Right cardiac atrium (tissue), 5 donors: ENCODE data around the gene RAB35. TPM values are rescaled to one million over a fixed set of nuclear protein-coding genes. Genes with fewer than 3 reads are reported as not detected.
A peak's percentile ranks its signal among the peaks of the same experiment; 100 is the strongest.

Experiments
- ATAC-seq, 2 donors: fragments of 200-7000 bp; cut with Tn5 transposase; one replicate each; pipeline versions ENCODE4 v1.8.0 to v1.9.1; 2020; ENCODE audit warnings: moderate library complexity in 2 of 2, mild to moderate bottlenecking in 1 of 2
- DNase-seq, 3 donors: peaks; one replicate each; pipeline ENCODE4 v3.0.0-alpha.2; 2020
- H3K27ac ChIP-seq: one replicate; pipeline ENCODE4 v1.5.1; 2013; ENCODE audit warnings: mild to moderate bottlenecking, low read length, control low read depth, moderate library complexity
- H3K27me3 ChIP-seq: one replicate; pipeline ENCODE4 v1.6.1; 2013; ENCODE audit not compliant: control insufficient read depth, insufficient read depth
- H3K4me1 ChIP-seq: one replicate; pipeline ENCODE4 v1.6.1; 2013; ENCODE audit warnings: low read length; ENCODE audit not compliant: control insufficient read depth, insufficient read depth
- H3K4me3 ChIP-seq: one replicate; pipeline ENCODE4 v1.5.1; 2013; ENCODE audit warnings: low read length, control low read depth
- H3K9me3 ChIP-seq: one replicate; pipeline ENCODE4 v1.6.1; 2013; ENCODE audit warnings: low read length; ENCODE audit not compliant: control insufficient read depth
- WGBS: extraction: QIAGEN DNeasy Blood & Tissue Kit; methylation state at CpG from one replicate; pipeline ENCODE4 v1.1.7; 2013; 5-methylcytosine and 5-hydroxymethylcytosine counted together
- intact Hi-C, 4 donors: fragments of 100-400 bp; cut with DNase I; formaldehyde crosslinking; loops; one replicate each; pipeline versions ENCODE4 v1.11.0 to v1.14.0; 2022 to 2023
- polyA plus RNA-seq: library from polyadenylated mRNA; stranded (reverse); fragments of 200-250 nt; gene quantifications from one replicate; pipeline ENCODE4 v1.2.3, GENCODE V29; 2013
- total RNA-seq, 4 donors: library from RNA; stranded (reverse); fragmentation: NEBNext Ultra II Directional; extraction: Animal tissue kit (Norgen Biotek cat#: 25700); gene quantifications; one replicate each; pipeline ENCODE4 v1.2.1, GENCODE V29; 2021
- donor health status: healthy with polysubstance abuse.
- donor health status: DM: no; HTN: yes; CAD: no.
- donor health status: DM: no; HTN: no; CAD: no.
- donor health status: DM: no; HTN: yes; CAD: no; lungs with severe emphysema.
- donor health status: DM: yes; HTN: yes; CAD: no.

The RAB35 gene
- total and polyA plus RNA-seq, 5 donors: 20.1 to 32.0 (median 25.1) TPM

DNA sequence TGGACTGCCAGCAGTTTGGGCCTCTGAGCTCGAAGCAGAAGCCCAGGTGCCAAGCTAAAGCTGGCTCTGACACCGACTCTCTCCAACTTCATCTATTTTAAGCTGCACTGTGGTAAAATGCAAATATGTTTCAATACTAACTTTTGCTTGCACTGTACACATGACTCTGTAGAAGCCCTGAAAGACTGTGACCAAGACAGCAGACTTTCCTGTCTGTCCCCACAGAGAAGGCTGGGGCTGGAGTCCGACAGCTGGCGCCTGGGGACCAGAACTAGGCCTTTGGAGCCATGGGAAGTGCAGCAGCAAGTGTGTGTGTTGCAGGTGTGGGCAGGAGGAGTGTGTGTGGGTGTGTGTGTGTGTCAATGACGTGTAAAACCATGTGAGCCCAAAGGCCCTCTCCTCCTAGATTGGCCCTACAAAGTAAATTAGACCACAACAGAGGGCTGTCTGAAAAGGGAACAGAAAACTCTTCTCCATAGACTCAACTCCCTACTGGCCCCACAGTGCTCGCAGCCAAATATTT is 16.4 kb upstream of the RAB35 start:
- peak overlapping the region; percentile 12 for H3K27ac ChIP-seq
- no peak overlapping the region for H3K4me3 ChIP-seq
- no peaks in the 10 kb centered on the region for H3K9me3 ChIP-seq
- ATAC-seq (peak; percentile 6 to 25), DNase-seq (no peak)
- WGBS: 83% methylated on average over 6 of the region's 6 CpGs
- H3K27me3 ChIP-seq: no peaks in the 10 kb centered on the region
- H3K4me1 ChIP-seq: no peaks in the 10 kb centered on the region
- intact Hi-C loops: no loop called here

DNA sequence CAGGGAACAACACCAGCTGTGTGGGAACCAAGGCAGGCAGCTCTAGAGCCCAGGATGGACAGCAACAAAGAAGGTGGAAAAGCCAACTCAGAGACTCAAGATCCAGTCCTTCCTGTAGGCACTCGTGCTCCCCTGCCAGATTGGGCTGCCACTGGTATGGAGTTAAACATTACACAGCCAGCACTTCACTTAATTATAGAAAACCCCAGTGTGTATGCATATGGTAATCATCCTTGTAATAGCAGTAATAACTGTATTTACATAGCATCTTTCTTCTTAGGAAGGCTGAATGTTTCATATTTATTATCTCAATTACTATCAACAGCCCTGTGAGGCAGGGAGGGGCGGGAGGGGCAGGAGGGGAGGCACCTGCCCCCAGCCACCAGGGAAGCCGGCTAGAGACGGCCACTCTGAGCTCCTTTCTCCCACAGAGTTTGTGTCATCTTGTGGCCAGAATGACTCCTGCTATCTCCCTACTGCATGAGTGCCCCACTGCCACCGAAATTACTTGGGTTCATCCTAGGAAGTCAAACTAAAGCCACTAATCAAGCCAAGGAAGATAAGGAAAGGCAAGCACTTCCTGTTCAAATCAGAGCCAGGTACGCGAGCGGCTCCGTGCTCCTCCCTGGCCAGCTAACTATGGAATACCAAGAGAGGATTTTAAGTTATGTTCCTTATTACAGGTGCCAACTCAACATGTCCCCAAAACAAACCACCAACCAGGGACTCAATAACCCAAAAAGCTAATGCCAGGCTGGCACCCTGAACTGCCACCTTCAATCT is 15.7 kb upstream of the RAB35 start:
- H3K4me1 ChIP-seq: no peaks in the 10 kb centered on the region
- peak overlapping the region; percentile 12 for H3K27ac ChIP-seq
- no peaks in the 10 kb centered on the region for H3K27me3 ChIP-seq
- 62% methylated on average over 9 of the region's 9 CpGs for WGBS
- ATAC-seq (no peak), DNase-seq (no peak)
- no peak overlapping the region for H3K4me3 ChIP-seq
- no peaks in the 10 kb centered on the region for H3K9me3 ChIP-seq
- intact Hi-C loops: no loop called here

DNA sequence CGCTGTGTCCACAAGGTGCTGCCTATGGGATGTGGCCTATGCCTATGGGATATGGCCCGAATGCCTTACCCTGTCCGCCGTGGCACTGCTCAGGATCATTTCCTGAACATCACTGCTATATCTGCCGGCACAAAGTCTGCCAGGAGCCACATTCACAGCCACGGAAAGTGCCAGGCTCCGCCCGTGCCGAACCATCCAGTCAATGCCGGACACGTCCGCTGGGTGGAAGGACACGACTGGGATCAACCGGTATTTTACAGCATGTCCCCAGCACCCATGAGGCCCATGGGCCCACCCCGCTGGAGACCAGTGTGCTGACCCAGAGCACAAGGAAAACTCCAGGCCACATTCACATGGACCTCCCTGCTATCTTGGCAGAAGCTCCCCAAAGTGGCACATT is 14.6 kb upstream of the RAB35 start:
- intact Hi-C loops: no loop called here
- 95% methylated on average over 15 of the region's 15 CpGs for WGBS
- no peak overlapping the region for H3K27ac ChIP-seq

DNA sequence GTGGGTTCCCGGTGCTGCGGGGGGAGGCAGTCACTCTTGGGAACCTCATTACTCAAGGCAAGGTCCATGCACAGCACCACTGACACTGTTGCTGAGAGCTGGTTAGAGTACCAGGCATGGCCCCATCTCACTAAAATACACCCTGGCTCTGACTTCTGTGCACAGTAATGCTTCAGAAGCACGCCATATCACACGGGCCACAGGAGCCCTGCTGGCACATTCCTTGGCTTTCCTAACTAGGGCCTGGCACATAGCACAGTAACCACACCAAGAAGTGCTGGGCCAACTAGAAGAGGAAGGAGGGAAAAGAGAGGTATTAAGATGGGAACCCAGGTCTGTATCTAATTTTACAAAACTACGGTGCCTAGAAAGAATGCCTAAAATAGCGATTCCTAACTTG is 13.5 kb upstream of the RAB35 start:
- no peak for ATAC-seq
- WGBS: 89% methylated on average over 6 of the region's 6 CpGs

More for the DNA sequence above, 14.6 kb upstream of the RAB35 start:
- Histone ChIP-seq H3K4me3 (no peak overlapping the region), H3K9me3 (no peaks in the 10 kb centered on the region), H3K27me3 (no peaks in the 10 kb centered on the region), H3K4me1 (peaks cover 3% of the 10 kb centered on the region)
- ATAC-seq (no peak), DNase-seq (peak in 1 of 3 donors; percentile 33)

DNA sequence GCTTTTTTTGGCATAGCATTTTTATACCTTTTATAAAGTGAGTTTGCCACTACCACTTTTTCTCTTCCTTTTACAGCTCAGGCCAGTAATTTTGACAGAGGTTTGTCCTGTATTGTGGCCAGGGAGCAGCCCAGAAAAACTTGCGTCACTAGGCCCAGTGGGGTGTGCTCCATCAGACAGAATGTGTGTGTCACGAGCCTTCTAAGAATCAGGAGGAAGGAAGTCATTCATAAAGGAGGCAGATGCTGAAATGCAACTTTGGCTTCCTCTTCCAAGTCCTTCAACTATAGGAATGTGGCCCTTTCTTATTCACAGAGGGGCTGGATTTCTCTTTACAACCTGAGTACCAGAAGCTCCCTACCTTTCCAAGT is 10.1 kb upstream of the RAB35 start:
- H3K4me3 ChIP-seq: no peak overlapping the region
- no peaks in the 10 kb centered on the region for H3K9me3 ChIP-seq
- intact Hi-C loops: no loop called here
- DNase-seq (peak in 2 of 3 donors; percentile 42 to 59), ATAC-seq (peak; percentile 49 to 54)
- no peak overlapping the region for H3K27ac ChIP-seq
- H3K4me1 ChIP-seq: peaks cover 3% of the 10 kb centered on the region
- H3K27me3 ChIP-seq: no peaks in the 10 kb centered on the region
- WGBS: 58% methylated on average over 2 of the region's 2 CpGs

More for the DNA sequence above, 13.5 kb upstream of the RAB35 start:
- H3K4me3 ChIP-seq: no peak overlapping the region
- no peaks in the 10 kb centered on the region for H3K27me3 ChIP-seq
- no peak overlapping the region for H3K27ac ChIP-seq
- H3K4me1 ChIP-seq: peaks cover 3% of the 10 kb centered on the region
- intact Hi-C loops: no loop called here
- H3K9me3 ChIP-seq: no peaks in the 10 kb centered on the region
- no peak for DNase-seq

DNA sequence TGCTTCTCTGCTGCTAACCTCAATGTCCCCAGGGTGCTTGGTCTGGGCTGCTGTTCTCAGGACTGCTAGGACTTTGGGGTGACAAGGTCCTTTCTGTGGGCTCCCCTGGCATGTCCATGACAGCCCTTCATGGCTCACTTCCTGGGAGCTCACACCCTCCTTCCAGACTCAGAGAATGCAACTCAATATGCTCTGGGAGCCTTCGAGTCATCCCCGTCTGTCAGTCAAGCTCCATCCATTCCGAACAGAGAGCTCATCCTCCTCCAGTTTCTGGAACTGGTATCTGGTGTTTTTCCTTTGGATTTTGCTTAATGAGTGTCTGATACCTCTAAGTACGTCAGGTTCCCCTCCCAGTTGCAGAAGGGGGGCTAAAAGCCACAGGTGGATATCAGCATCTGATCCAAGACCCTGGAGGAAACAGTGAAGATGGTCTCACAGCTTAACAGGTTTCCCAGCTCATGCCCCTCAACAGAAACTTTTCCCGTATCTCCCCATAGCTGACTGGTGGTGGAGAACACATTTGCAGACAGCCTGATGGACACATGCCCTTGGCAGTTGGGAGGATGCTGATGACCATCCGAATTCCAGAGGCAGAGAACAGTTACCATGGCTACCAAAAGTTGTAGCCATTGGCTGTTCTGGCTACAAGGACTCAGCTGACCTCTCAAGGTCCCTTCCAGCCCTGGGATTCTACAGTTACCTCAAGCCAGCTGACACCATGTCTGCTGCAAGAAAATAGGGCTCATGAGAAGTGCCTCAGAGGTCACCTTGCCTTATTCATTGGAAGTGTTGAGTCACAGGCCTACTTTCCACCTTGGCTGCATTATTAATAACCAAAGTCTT is 9.5 kb upstream of the RAB35 start:
- intact Hi-C loops: no loop called here
- no peak overlapping the region for H3K4me3 ChIP-seq
- DNase-seq (no peak), ATAC-seq (no peak)
- H3K27ac ChIP-seq: peak overlapping the region; percentile 3
- no peaks in the 10 kb centered on the region for H3K27me3 ChIP-seq
- peaks cover 3% of the 10 kb centered on the region for H3K4me1 ChIP-seq
- 81% methylated on average over 6 of the region's 6 CpGs for WGBS
- H3K9me3 ChIP-seq: no peaks in the 10 kb centered on the region

DNA sequence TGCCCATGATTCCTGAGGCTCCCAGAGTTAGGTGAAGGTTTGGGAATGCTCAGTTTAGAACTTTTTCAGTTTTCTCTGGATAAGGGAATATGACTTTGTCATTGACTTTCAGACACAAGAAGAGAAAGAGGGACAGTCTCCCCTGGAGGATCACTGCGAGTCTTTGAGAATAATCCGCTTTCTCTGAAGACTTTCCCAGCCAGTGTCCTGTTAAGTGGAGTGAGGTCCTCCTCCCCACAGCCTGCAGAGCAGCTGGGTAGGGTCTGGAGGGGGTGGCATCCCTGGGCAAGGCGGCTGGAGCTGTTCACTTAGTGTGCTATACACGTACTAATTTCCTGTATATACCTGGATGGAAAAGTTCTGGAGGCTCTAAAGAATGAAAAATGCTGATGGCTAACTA is 8.5 kb upstream of the RAB35 start:
- Histone ChIP-seq H3K27ac (no peak overlapping the region), H3K4me3 (no peak overlapping the region), H3K27me3 (no peaks in the 10 kb centered on the region), H3K9me3 (no peaks in the 10 kb centered on the region), H3K4me1 (peaks cover 3% of the 10 kb centered on the region)
- 88% methylated on average over 4 of the region's 4 CpGs for WGBS
- ATAC-seq (no peak), DNase-seq (no peak)
- intact Hi-C loops: no loop called here

DNA sequence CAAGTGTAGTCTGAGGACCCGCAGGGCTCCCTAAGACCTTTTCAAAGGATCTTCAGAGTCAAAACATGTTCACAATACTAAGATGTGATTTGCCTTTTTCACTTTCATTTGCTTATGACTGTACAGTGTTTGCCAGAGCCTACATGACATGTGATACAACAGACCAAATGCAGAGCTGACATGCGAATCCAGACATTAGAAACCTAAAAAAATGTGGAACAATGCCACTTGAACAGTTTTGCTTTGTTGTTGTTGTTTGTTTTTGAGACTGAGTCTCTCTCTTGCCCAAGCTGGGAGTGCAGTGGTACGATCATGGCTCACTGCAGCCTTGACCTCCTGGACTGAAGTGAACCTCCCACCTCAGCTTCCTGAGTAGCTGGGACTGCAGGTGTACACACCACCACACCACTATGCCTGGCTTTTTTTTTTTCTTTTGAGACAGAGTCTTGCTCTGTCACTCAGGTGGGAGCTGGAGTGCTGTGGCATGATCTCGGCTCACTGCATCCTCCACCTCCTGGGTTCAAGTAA is 5.3 kb upstream of the RAB35 start:
- DNase-seq: no peak
- no peaks in the 10 kb centered on the region for H3K9me3 ChIP-seq
- no peaks in the 10 kb centered on the region for H3K27me3 ChIP-seq
- intact Hi-C loops: no loop called here
- H3K4me1 ChIP-seq: peaks cover 8% of the 10 kb centered on the region
- 71% methylated on average over 4 of the region's 4 CpGs for WGBS
- no peak overlapping the region for H3K27ac ChIP-seq
- no peak overlapping the region for H3K4me3 ChIP-seq
- ATAC-seq: no peak

DNA sequence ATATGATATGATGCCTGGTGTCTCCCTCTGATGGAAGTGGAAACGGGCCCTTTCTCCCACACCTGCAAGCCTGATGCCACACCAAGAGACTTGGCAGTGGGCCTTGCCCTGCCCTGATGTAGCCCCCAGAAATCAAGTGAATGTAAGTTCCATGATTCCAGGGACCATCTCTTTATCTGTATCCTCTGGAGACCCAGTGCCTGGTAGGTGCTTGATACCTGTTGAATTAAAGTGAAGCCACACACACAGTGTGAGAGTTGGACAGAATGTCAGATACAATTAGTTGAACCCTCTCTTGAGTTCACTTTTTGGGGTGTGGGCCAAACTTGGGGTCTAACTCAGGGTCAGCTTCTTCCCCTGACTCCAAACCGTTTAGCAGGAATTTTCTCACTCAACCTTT is 4.8 kb upstream of the RAB35 start:
- no peak for ATAC-seq
- WGBS: 64% methylated on average over 2 of the region's 2 CpGs
- intact Hi-C loops: no loop called here

DNA sequence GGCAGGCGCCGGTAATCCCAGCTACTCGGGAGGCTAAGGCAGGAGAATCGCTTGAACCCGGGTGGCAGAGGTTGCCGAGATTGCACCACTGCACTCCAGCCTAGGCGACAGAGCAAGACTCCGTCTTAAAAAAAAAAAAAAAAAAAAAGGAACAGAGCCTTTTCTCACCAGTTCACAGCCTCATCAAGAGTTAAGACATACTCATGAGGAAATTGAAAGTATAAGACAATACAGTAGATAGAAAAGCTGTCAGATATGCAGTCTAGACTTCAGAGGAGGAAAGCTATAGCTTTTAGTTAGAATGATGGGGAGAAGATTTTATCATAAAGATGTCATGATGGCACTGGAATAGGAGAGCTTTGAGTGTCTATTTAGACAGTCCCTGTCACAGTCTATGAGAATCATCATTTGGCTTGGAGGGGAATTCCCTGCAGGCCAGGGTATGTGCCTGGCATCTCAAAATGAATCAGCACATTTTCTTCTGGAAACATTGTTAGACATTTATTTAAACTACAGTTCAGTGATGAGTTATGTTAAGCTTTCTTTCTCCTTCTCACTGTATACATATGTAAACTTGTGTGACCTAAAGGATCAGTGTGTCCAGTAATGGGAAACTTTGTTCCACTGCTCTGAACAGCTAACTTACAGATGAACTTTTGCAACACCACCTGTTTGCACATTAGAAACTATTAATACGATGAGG is 2.9 kb upstream of the RAB35 start:
- no peaks in the 10 kb centered on the region for H3K27me3 ChIP-seq
- intact Hi-C loops: no loop called here
- H3K9me3 ChIP-seq: no peaks in the 10 kb centered on the region
- WGBS: 83% methylated on average over 9 of the region's 9 CpGs
- DNase-seq (no peak), ATAC-seq (no peak)
- no peak overlapping the region for H3K27ac ChIP-seq
- peaks cover 16% of the 10 kb centered on the region for H3K4me1 ChIP-seq
- H3K4me3 ChIP-seq: no peak overlapping the region

More for the DNA sequence above, 4.8 kb upstream of the RAB35 start:
- Histone ChIP-seq H3K27ac (no peak overlapping the region), H3K4me1 (peaks cover 7% of the 10 kb centered on the region), H3K4me3 (no peak overlapping the region), H3K27me3 (no peaks in the 10 kb centered on the region), H3K9me3 (no peaks in the 10 kb centered on the region)
- no peak for DNase-seq
